Middle frontal gyrus (tissue), 1 donor: ENCODE data around the gene TAGLN.

Experiments
- DNase-seq: peaks from one replicate; pipeline ENCODE4 v3.0.0-alpha.2; 2015; ENCODE audit warnings: low spot score; ENCODE audit errors: extremely low spot score

Gene TAGLN

GRCh38 chr11:117229931-117230285 lies 30.7 kb downstream of the TAGLN start:
- no peak for DNase-seq

GRCh38 chr11:117230286-117230961 lies 31.3 kb downstream of the TAGLN start:
- DNase-seq = no peak

GRCh38 chr11:117230999-117231841 lies 32.0 kb downstream of the TAGLN start:
- no peak for DNase-seq

GRCh38 chr11:117231842-117232091 lies 32.6 kb downstream of the TAGLN start, which contains the start of gene PCSK7:
PCSK7 (minus strand) TSS chr11:117232073; CDS start chr11:117229844, 2,229 bp downstream.
- no peak for DNase-seq

GRCh38 chr11:117232092-117232878 lies 33.1 kb downstream of the TAGLN start, which contains the start of gene RNF214:
RNF214 (plus strand) TSS chr11:117232671; CDS start chr11:117234273, 1,602 bp downstream.
- peak; percentile 65 for DNase-seq

GRCh38 chr11:117232911-117233409 lies 33.8 kb downstream of the TAGLN start:
- DNase-seq = no peak

- DNase-seq = no peak
Measured at GRCh38 chr11:117238221-117238620, 39.1 kb downstream of the TAGLN start.

GRCh38 chr11:117239295-117239694 lies 40.1 kb downstream of the TAGLN start:
- DNase-seq = no peak

GRCh38 chr11:117248341-117248740 lies 49.2 kb downstream of the TAGLN start:
- DNase-seq = no peak

GRCh38 chr11:117249571-117249970 lies 50.4 kb downstream of the TAGLN start:
- no peak for DNase-seq

- DNase-seq = no peak
Measured at GRCh38 chr11:117251506-117251905, 52.3 kb downstream of the TAGLN start.

GRCh38 chr11:117255966-117256365 lies 56.8 kb downstream of the TAGLN start:
- DNase-seq = no peak

GRCh38 chr11:117256573-117256972 lies 57.4 kb downstream of the TAGLN start:
- no peak for DNase-seq
